MM.1S (cell line): ENCODE data around the gene SLC38A10.
A peak's percentile ranks its signal among the peaks of the same experiment; 100 is the strongest.

Experiments used
- DNase-seq: peaks from one replicate; pipeline ENCODE4 v3.0.0-alpha.2; 2015
- H2AFZ ChIP-seq: fragments of 300-600 bp; sonication (generic); 2 replicates; pipeline ENCODE4 v1.6.0; 2016; ENCODE audit warnings: antibody characterized with exemption, low read length
- H3F3A ChIP-seq: fragments of 300-600 bp; sonication (generic); 2 replicates; pipeline ENCODE4 v1.6.1; 2016; ENCODE audit warnings: mild to moderate bottlenecking, antibody characterized with exemption, low read length, moderate library complexity, mixed read lengths; ENCODE audit not compliant: insufficient read depth
- H3K27ac ChIP-seq: fragments of 300-600 bp; sonication (generic); 2 replicates; pipeline ENCODE4 v1.5.1; 2016; ENCODE audit warnings: mild to moderate bottlenecking, low read length
- H3K27me3 ChIP-seq: fragments of 300-600 bp; sonication (generic); replicated peaks from 2 replicates; pipeline ENCODE4 v1.6.0; 2016; ENCODE audit warnings: low read length; ENCODE audit not compliant: insufficient read depth
- H3K36me3 ChIP-seq: fragments of 300-600 bp; sonication (generic); replicated peaks from 2 replicates; pipeline ENCODE4 v1.6.1; 2016; ENCODE audit warnings: mild to moderate bottlenecking, low read length, mixed read lengths; ENCODE audit not compliant: insufficient read depth
- H3K4me1 ChIP-seq: fragments of 300-600 bp; sonication (generic); 2 replicates; pipeline ENCODE4 v1.6.1; 2016; ENCODE audit warnings: low read length, mixed read lengths
- H3K4me2 ChIP-seq: fragments of 300-600 bp; sonication (generic); 2 replicates; pipeline ENCODE4 v1.6.0; 2016; ENCODE audit warnings: low read depth, low read length
- H3K4me3 ChIP-seq: fragments of 300-600 bp; sonication (generic); 2 replicates; pipeline ENCODE4 v1.5.1; 2016; ENCODE audit warnings: low read length, mixed read lengths
- H3K79me2 ChIP-seq: fragments of 300-600 bp; sonication (generic); 2 replicates; pipeline ENCODE4 v1.6.1; 2016; ENCODE audit warnings: mixed run types, low read length, mixed read lengths
- H3K9ac ChIP-seq: fragments of 300-600 bp; sonication (generic); 2 replicates; pipeline ENCODE4 v1.6.1; 2016; ENCODE audit warnings: low read length, mixed read lengths
- H3K9me2 ChIP-seq: fragments of 300-600 bp; sonication (generic); replicated peaks from 2 replicates; pipeline ENCODE4 v1.6.1; 2016; ENCODE audit warnings: mild to moderate bottlenecking, low read length, mixed read lengths; ENCODE audit not compliant: insufficient read depth
- H3K9me3 ChIP-seq: fragments of 300-600 bp; sonication (generic); replicated peaks from 2 replicates; pipeline ENCODE4 v1.6.1; 2016; ENCODE audit warnings: mild to moderate bottlenecking, low read length, mixed read lengths; ENCODE audit not compliant: insufficient read depth
- H4K20me1 ChIP-seq: fragments of 300-600 bp; sonication (generic); 2 replicates; pipeline ENCODE4 v1.6.1; 2016; ENCODE audit warnings: mild to moderate bottlenecking, low read length, moderate library complexity, mixed read lengths; ENCODE audit not compliant: insufficient read depth
- CTCF ChIP-seq: fragments of 300-600 bp; sonication (generic); IDR thresholded peaks from 2 replicates; pipeline ENCODE4 v1.5.1; 2016; ENCODE audit warnings: antibody characterized with exemption, low read length, mixed read lengths
- EZH2 ChIP-seq: fragments of 300-600 bp; sonication (generic); optimal IDR thresholded peaks from 2 replicates; pipeline ENCODE3; 2017; ENCODE audit warnings: low read depth, mild to moderate bottlenecking, antibody characterized with exemption, low read length, mixed read lengths
- EZH2phosphoT487 ChIP-seq: fragments of 300-600 bp; sonication (generic); IDR thresholded peaks from 2 replicates; pipeline ENCODE4 v1.6.1; 2018; ENCODE audit warnings: antibody characterized with exemption, low read length

SLC38A10 gene

GRCh38 chr17:81238815-81239713, 56.0 kb downstream of the SLC38A10 start, which contains the start of the genes NDUFAF8 and TEPSIN:
Gene NDUFAF8 (plus strand): TSS chr17:81239318. CDS start chr17:81239364, 46 bp downstream.
Gene TEPSIN (minus strand): TSS chr17:81239055. CDS start chr17:81239033, 22 bp downstream.
- TF ChIP-seq EZH2phosphoT487, result no peak
- no peak for TF ChIP-seq EZH2
- TF ChIP-seq CTCF, result no peak
- Histone ChIP-seq H3F3A (peaks cover 5% of the 10 kb centered on the region; the same call in 1 of the 2 replicates), H3K79me2 (peaks cover 69% of the 10 kb centered on the region), H4K20me1 (no peaks in the 10 kb centered on the region), H3K9me3 (no peaks in the 10 kb centered on the region), H3K27ac (peak within 1 kb of the TSS; percentile 57), H2AFZ (peak within 1 kb of the TSS; percentile 87), H3K36me3 (no peaks in the 10 kb centered on the region), H3K4me2 (peak within 1 kb of the TSS; percentile 91), H3K9ac (peak within 1 kb of the TSS; percentile 92), H3K4me1 (peaks cover 6% of the 10 kb centered on the region), H3K9me2 (no peaks in the 10 kb centered on the region), H3K27me3 (no peaks in the 10 kb centered on the region), H3K4me3 (peak within 1 kb of the TSS; percentile 99)
- peak; percentile 99 for DNase-seq

- Histone ChIP-seq H3K9me2 (no peaks in the 10 kb centered on the region), H3K9ac (peak overlapping the region; percentile 92), H3K27me3 (no peaks in the 10 kb centered on the region), H3K4me2 (peak overlapping the region; percentile 91), H3K4me3 (peak overlapping the region; percentile 99), H2AFZ (peak overlapping the region; percentile 87), H3K79me2 (peaks cover 69% of the 10 kb centered on the region), H3K36me3 (no peaks in the 10 kb centered on the region), H4K20me1 (no peaks in the 10 kb centered on the region), H3K4me1 (peaks cover 6% of the 10 kb centered on the region), H3K27ac (no peak overlapping the region), H3F3A (peaks cover 5% of the 10 kb centered on the region; the same call in 1 of the 2 replicates), H3K9me3 (no peaks in the 10 kb centered on the region)
- DNase-seq, result no peak
- no peak for TF ChIP-seq EZH2phosphoT487
- TF ChIP-seq EZH2, result no peak
- TF ChIP-seq CTCF, result no peak
Observed at GRCh38 chr17:81238490-81238814, 56.7 kb downstream of the SLC38A10 start.

GRCh38 chr17:81237591-81238489, 57.3 kb downstream of the SLC38A10 start:
- TF ChIP-seq EZH2phosphoT487, result no peak

More at GRCh38 chr17:81237591-81238489, 57.3 kb downstream of the SLC38A10 start:
- H3K4me1 ChIP-seq, result peaks cover 6% of the 10 kb centered on the region
- no peaks in the 10 kb centered on the region for H4K20me1 ChIP-seq
- no peak for DNase-seq
- H3K27me3 ChIP-seq, result no peaks in the 10 kb centered on the region
- H3F3A ChIP-seq, result peaks cover 5% of the 10 kb centered on the region; the same call in 1 of the 2 replicates
- peak overlapping the region; percentile 92 for H3K9ac ChIP-seq
- H3K79me2 ChIP-seq, result peaks cover 69% of the 10 kb centered on the region
- H3K27ac ChIP-seq, result no peak overlapping the region
- H3K9me2 ChIP-seq, result no peaks in the 10 kb centered on the region
- H3K4me2 ChIP-seq, result peak overlapping the region; percentile 91
- no peaks in the 10 kb centered on the region for H3K9me3 ChIP-seq
- peak overlapping the region; percentile 99 for H3K4me3 ChIP-seq
- H2AFZ ChIP-seq, result peak overlapping the region; percentile 87
- H3K36me3 ChIP-seq, result no peaks in the 10 kb centered on the region
